ENCODE data around the gene ADAMTS4. TPM values are rescaled to one million over a fixed set of nuclear protein-coding genes. Genes with fewer than 3 reads are reported as not detected.

The ADAMTS4 gene
- total and polyA plus RNA-seq, 9 of the 15 experiments (the other 6 are each of a cell fraction or from before 2014, with no cell fraction given), result 0.07 to 3.7 (median 0.41) TPM

GRCh38 chr1:161200992-161201835, 2.4 kb upstream of the ADAMTS4 start (continued):
- TF ChIP-seq GTF2B (IDR thresholded peaks at IDR 0.05; ENCODE audit: extremely low read depth, insufficient read length) (no peak), CHD4 (IDR thresholded peaks at IDR 0.05; ENCODE audit: insufficient read depth, insufficient replicate concordance, low read depth, low read length, poor library complexity, severe bottlenecking) (no peak), PTTG1 (tag; IDR thresholded peaks at IDR 0.05; ENCODE audit: low read depth) (no peak), FOXP1 (CRISPR knock-in tag; IDR thresholded peaks at IDR 0.05) (no peak), TOE1 (IDR thresholded peaks at IDR 0.05; ENCODE audit: borderline replicate concordance) (no peak), TOE1 (CRISPR knock-in tag; IDR thresholded peaks at IDR 0.05; ENCODE audit: borderline replicate concordance, low read depth) (no peak), NONO (IDR thresholded peaks at IDR 0.05; ENCODE audit: low read depth in 2 of 2, low read length in 1 of 2) (no peak), ZNF274 (IDR thresholded peaks at IDR 0.05; ENCODE audit: borderline replicate concordance, low read depth, low read length) (no peak), ASH1L (IDR thresholded peaks at IDR 0.05; ENCODE audit: borderline replicate concordance, low read depth, partially characterized antibody) (no peak), ESRRB (CRISPR knock-in tag; IDR thresholded peaks at IDR 0.05; ENCODE audit: borderline replicate concordance) (no peak), ZBTB43 (CRISPR knock-in tag; IDR thresholded peaks at IDR 0.05) (no peak), PCBP1 (IDR thresholded peaks at IDR 0.05; ENCODE audit: low read depth, low read length, poor library complexity, severe bottlenecking) (no peak), ZNF589 (CRISPR knock-in tag; IDR thresholded peaks at IDR 0.05; ENCODE audit: low read depth) (no peak), HEY1 (CRISPR knock-in tag; IDR thresholded peaks at IDR 0.05; ENCODE audit: borderline replicate concordance) (no peak), KLF6 (CRISPR knock-in tag; IDR thresholded peaks at IDR 0.05; ENCODE audit: borderline replicate concordance) (no peak), BRD4 (IDR thresholded peaks at IDR 0.05) (0 out of 2 replicates have a peak, but pooled peaks have one; percentile 20), TEAD2 (tag; IDR thresholded peaks at IDR 0.05) (no peak), PKNOX1 (IDR thresholded peaks at IDR 0.05) (no peak), YBX1 (IDR thresholded peaks at IDR 0.05) (no peak), MAZ (CRISPR knock-in tag; conservative IDR thresholded peaks at IDR 0.05 in 1 of 2, IDR thresholded peaks at IDR 0.05 in 1 of 2) (peak in 1 of 2 experiments; percentile 11; a peak in 1 of 4 replicates), E2F6 (IDR thresholded peaks at IDR 0.05; ENCODE audit: borderline replicate concordance in 1 of 2, extremely low read depth in 1 of 2, insufficient read depth in 1 of 2, insufficient read length in 1 of 2, low read depth in 1 of 2, low read length in 1 of 2, poor library complexity in 1 of 2, severe bottlenecking in 1 of 2) (no peak), PRMT5 (CRISPR knock-in tag; IDR thresholded peaks at IDR 0.05) (no peak), CHD2 (IDR thresholded peaks at IDR 0.05; ENCODE audit: low read depth, low read length) (no peak)
